LNCaP clone FGC (cell line): Measurements from ENCODE around the gene KCNIP1.

ENCODE experiments used
- DNase-seq: peaks from one replicate; pipeline ENCODE4 v3.0.0-alpha.2; 2011; ENCODE audit warnings: low read depth
- H3K4me3 ChIP-seq: 2 replicates; pipeline ENCODE4 v1.5.1; 2011; ENCODE audit warnings: mild to moderate bottlenecking, low read depth, low read length, control low read depth
- TF ChIP-seq, protein P1 (sequence below): IDR thresholded peaks from 2 replicates; pipeline ENCODE4 v1.5.1; 2012; ENCODE audit warnings: mild to moderate bottlenecking; ENCODE audit not compliant: control insufficient read depth, insufficient read depth; ENCODE audit errors: extremely low read depth

KCNIP1 gene

DNA sequence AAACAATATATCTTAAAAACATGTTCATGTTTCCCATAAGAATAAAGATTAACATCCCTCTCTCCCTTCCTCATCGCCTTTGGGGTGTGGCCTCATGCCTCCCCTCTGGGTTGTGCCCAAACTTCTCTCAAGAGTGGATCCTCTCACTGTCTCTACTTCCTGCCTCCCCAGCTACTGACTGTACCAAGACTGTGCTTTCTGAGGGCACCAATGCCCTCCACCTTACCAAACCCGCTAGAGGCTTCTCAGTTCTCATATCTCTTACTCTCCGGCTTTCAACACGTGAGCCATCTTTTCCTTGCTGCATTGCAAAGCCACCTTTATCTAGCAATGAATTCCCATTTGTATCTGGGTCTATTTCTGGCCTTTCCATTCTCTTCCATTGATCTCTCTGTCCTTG lies 34.4 kb upstream of the KCNIP1 start:
- no peak for DNase-seq
- H3K4me3 ChIP-seq, result no peak overlapping the region
- TF ChIP-seq, protein P1, sequence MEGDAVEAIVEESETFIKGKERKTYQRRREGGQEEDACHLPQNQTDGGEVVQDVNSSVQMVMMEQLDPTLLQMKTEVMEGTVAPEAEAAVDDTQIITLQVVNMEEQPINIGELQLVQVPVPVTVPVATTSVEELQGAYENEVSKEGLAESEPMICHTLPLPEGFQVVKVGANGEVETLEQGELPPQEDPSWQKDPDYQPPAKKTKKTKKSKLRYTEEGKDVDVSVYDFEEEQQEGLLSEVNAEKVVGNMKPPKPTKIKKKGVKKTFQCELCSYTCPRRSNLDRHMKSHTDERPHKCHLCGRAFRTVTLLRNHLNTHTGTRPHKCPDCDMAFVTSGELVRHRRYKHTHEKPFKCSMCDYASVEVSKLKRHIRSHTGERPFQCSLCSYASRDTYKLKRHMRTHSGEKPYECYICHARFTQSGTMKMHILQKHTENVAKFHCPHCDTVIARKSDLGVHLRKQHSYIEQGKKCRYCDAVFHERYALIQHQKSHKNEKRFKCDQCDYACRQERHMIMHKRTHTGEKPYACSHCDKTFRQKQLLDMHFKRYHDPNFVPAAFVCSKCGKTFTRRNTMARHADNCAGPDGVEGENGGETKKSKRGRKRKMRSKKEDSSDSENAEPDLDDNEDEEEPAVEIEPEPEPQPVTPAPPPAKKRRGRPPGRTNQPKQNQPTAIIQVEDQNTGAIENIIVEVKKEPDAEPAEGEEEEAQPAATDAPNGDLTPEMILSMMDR, result no peak

DNA sequence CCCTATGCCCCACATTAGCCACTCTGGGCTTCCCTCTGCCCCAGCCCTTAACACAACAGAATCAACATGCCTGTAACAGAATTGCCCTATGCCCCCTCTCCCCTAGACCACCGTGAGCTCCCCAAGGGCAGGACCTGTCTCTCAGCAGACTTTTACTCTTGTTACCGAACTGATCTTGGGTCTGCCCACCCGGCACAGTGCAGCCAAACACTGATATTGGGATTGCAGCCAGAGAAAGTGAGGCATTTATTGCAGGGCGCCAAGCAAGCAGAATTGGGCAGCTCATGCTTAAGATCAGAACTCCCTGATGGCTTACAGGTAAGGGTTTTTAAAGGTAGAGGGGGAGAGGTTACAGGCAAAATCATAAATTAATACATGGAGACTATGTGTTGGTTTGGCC lies 33.5 kb upstream of the KCNIP1 start:
- DNase-seq, result no peak
- TF ChIP-seq, protein P1, result no peak
- H3K4me3 ChIP-seq, result no peak overlapping the region

DNA sequence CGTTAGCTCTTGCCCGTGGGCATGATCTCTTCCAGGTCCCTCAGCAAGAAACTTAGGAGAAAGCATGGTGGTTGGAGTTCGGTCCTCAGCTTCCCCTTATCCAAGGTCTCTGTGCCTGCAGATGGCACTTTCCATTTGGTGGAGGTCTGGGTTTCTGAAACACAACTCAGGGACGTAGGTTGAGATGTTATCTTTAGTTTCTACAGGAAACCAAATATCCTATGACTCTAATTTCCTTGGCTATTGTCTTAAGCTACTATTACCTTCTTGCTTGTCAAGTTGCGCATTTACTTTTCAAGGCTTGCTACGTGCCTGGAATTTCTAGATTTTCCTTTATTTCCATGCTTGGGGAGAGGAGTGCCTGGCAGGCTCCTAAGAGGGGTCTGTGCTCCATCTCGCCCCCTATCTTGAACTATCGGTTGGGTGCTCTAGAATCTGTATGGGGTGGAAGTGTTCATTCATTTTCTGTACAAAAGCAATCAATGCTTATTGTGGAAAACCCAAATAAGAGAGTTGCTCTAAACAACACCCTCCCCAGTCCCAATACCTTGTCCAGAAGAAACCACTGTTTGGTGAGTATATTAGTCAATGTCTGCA lies 32.9 kb upstream of the KCNIP1 start:
- DNase-seq, result no peak
- H3K4me3 ChIP-seq, result no peak overlapping the region
- TF ChIP-seq, protein P1, result no peak

DNA sequence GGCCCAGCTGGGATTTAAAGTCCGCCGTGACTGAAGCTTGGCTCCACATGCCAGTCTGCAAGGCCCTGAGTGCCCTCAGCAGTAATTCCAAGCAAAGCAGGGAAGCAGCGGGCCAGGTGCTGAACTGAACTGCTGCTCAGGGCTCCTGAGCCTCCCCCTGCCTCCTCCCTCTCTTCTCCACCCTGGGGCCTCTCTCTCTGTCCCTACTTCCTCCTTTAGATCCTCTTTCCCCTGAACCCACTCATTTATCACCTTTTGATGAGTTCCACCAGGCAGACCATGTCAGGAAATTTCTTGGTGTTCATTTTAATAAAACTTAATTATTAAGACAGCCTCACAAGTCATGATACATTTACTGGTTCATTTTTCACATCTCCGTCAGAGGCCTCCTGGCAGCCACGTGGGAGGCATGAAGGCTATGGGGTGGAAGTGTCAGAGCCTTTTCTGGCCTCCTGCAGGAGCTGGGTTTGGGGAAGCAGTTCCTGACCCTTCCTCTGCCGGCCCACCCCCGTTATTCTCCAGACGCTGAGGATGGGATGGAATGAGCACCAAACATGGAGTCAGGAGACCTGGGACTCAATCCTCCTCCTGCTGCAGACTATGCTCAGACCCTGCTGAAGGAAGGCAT lies 32.2 kb upstream of the KCNIP1 start:
- TF ChIP-seq, protein P1, result no peak
- no peak for DNase-seq
- H3K4me3 ChIP-seq, result no peak overlapping the region

DNA sequence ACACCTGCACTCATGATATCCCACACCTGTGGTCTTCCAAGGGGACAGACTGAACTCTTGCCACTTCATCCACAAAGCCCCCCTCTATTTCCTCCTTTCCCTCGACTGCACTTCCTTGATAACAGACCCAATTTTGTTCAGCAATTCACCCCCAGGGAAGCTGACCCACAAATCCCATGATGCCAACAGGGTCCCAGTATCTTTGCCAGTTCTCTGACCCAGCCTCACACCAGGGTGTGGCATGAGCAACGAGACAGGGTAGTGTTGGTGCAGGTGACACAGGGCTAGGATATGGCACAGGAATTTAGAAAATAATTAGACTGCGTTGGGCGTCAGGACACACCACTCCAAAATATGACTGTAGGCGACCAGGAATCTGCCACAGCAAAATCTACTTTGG lies 30.2 kb upstream of the KCNIP1 start:
- no peak for DNase-seq
- TF ChIP-seq, protein P1, result no peak

DNA sequence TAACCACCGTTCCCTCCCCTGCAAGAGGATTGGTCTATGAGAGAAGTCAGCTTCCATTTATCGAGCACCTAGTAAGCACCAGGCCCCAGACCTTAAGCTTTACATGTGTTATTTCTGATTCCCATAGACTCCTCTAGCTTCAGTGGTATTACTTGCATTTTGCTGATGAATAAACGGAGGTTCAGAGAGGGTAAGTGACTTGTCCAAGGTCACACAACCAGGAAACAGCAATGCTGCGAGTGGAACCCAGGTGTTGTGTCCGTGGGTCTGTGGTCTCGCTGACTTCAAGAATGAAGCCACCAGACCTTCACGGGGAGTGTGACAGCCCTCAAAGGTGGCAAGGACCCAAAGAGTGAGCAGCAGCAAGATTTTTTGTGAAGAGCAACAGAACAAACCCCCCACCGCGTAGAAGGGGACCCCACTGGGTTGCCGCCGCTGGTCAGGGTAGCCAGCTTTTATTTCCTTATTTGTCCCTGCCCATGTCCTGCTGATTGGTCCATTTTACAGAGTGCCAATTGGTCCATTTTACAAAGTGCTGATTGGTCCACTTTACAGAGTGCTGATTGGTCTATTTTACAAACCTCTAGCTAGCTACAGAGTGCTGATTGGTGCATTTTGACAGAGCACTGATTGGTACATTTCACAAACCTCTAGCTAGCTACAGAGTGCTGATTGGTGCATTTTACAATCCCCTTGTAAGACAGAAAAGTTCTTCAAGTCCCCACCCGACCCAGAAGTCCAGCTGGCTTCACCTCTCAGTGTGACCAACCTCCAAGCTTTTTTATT lies 29.1 kb upstream of the KCNIP1 start:
- DNase-seq, result no peak
- TF ChIP-seq, protein P1, result no peak
- no peak overlapping the region for H3K4me3 ChIP-seq

More for the DNA sequence above, 30.2 kb upstream of the KCNIP1 start:
- H3K4me3 ChIP-seq, result no peak overlapping the region
